Stimulated activated CD8-positive, alpha-beta memory T cell treated with anti-CD3 and anti-CD28 coated beads, Interleukin-15, amount 100 ng/mL, for 1 hour (primary cell): ENCODE data around the gene CLECL1.

Source experiments
- DNase-seq: peaks from one replicate; pipeline ENCODE4 v3.0.0-alpha.2; 2020; ENCODE audit warnings: low read depth

The CLECL1 gene

DNA sequence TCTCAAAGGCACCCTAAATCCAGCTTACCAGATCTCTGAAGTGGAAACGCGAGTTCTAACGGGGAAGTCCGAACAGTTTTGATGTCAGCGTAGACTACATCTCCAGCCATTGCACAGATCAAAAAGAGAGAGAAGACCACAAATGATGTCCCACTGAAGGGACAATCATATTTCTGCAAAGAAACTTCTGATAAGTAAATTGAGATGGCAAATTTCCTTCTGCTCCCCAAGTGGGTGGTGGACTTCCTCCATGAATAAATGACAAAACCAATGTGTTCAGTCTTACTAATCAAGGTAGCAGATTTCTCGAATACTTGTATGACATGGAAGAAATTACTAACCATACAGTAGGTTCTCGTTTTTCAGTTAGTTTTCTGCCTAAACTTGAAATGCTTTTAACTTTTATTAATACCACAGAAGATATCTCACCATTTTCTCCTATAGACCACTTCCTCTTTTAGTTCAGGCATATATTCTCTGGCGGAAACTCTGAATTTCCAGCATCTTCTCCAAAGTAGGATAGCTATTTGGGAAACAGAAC is at the start of gene CLECL1:
CLECL1 (minus strand) TSS at position 177 of the 541 bp plus-strand sequence.
- DNase-seq, result no peak

- no peak for DNase-seq
Observed at GRCh38 chr12:9781360-9781759, 48.5 kb upstream of the CLECL1 start.

- DNase-seq, result no peak
Observed at GRCh38 chr12:9779209-9779608, 46.3 kb upstream of the CLECL1 start.

DNA sequence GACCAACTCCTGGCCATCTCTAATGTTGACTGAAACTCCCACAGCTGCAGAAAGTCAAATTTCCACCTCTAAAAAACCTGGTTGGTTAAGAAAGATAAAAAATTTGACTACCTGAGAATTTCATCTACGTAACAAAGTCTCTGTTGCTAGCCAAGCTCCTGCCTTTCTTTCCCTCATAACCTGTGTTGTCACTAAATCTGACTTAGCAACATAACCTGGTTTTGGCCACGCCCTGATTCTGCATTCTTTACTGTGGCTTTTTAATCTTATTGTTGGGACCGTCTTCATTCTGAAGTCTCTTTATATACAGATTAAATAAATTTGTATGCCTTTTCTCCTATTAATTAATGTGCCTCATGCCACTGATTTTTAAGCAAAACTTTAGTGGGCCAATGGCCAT is 43.9 kb upstream of the CLECL1 start:
- no peak for DNase-seq

DNA sequence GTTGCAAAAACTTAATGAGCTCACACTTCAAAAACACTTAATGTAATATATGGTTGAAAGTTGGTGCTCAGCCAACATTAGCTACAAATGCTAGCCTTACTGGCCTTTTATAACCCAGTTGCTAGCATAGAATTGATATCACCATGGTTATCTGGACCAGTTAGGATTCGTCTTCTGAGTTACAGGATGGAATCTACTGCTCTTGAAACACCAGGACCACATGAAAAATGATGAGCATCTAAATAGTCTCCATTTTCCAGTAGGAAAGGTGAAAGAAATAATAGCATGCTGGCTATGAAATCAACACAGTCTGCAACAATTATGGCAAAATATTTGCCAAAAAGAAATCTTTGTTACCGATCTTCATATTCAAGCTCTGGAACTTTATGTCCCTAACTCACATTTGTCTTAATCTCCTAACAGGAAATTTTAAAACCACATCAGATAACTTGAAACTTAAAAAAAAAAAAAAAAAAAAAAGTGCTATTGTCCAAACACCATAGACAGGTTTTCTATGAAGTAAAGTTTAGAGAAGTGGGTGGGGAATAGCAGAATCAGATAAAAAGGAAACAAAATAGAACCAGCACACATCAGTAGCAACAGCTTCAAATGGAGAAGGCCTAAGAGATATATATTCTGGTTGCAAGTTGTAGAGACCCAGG is 40.5 kb upstream of the CLECL1 start:
- no peak for DNase-seq

DNA sequence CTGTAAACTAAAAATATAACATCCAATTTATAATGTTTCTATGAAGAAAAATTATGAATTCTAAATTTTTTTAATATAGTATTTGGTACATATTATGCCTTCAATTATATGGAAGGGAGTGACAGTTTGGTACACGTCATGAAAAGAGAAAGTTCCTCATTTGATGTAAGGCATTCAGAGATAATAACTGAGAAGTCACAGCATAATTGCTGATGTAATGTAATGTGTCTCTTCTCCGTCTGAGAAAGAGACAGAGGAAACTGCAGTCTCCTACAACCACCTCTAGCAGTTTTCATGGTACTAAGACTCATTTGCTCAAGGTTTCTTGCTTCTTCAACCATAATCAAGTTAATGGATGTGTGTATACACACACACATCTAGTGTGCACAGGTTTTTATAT is 30.1 kb upstream of the CLECL1 start:
- DNase-seq, result no peak

DNA sequence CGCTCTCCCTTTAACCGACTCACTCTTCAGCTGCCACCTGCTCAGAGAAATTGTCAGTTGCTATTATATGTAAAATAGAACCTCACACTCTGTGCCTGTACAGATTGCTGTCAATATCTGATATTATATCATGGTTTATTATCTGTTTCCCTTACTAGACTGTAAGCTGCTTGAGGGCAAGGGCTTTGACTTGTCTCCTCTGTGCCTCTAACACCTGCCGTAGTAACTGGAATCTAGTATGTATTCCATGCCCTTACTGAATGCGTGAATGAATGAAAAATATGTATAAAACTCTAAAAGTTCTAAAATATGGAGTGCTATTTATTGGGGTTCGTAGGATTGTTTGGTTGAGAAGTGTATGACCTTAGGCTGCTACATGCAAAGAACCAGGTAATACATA is 29.5 kb upstream of the CLECL1 start:
- DNase-seq, result no peak

DNA sequence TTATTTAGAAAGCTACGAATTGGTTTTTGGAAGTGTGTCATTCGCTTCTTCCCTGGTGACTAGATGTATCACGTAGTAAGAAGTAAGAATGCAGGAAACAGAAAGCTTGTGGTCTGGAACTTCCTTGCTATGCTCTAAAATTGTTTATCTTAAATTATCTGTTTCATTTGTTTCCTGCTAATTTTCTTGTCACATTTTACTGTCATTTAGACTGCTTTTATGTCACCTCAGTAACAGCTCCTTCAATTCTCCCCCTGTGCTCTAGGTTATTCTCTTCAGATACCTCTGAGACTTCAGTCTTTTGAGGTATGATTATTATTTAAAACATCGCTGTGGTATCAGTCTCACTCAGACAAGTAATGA is 28.5 kb upstream of the CLECL1 start:
- DNase-seq, result no peak

DNA sequence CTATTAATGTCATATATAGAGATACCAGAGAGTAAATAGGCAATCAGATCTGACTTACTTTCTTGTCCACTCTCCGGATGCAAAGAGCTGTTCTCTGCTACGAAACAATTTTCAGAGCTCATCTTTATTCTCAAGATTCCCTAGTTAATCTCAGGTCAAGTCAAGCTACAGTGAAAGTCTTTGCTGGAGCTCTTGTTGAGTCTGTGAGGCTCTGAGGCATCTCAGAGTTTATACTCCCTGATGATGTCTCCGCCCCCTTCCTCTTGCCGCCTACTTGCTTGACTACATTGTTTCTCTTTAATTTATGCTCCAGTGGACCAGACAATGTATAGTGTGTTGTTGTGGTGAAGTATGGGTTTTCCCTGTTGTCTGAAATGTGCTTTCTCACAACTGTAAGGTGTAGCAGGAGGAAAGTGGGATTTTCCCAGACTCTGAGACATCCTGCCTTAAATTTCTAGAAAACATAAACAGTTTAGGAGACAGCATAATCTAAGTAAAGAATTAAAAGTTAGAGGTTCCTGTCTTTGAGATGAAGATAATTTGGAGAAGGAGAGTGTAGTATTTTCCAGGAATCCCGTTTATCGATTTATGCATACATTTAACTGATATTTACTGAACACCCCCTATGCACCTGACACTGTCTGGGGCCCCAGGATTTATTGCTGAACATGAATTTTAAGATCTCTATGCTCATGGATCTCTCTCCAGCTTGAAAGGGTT is 28.0 kb upstream of the CLECL1 start, which contains the start of gene CD69:
CD69 (minus strand) TSS at position 203 of the 720 bp plus-strand sequence; CDS start at position 122, 81 bp downstream.
- DNase-seq, result peak; percentile 61

DNA sequence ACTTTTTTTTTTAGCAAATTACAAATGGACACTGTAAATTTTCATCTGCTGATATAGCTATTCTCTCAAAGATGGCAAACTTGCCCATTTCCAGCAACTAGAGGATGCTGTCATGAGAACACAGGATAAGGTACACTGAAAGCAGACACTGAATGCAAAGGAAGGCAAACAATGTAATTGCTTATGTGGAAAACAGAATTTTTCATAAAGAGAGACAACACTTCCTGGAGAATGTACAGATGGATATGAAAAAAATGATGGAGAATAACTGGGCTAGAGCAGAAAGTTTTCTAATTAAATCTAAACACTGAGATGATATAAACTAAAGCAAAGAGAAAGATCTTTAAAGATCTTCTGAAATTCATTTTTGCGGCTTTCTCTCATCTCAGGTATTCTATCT is 27.2 kb upstream of the CLECL1 start:
- DNase-seq, result no peak

- no peak for DNase-seq
Observed at GRCh38 chr12:9759694-9760093, 26.8 kb upstream of the CLECL1 start.

DNA sequence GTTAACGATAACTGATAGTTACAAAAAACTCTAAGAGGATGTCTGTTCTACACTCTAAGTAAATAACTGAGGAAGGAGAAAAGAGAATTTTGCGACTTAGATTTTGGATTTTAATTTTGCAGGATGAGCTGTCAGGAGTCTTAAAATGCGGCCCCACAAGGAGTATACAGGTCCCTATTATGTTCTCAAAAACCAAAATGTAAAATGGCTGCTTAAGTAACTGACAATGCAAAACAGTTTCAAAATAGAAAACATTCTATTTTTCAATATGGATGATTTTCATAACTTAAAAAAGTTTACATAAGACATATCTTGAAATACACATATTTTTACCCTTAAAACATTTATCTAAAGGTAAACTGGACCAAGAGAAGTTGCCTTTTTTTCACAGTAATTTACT is 25.2 kb upstream of the CLECL1 start:
- DNase-seq, result no peak

GRCh38 chr12:9757433-9758025 is 24.6 kb upstream of the CLECL1 start:
- DNase-seq, result no peak

- no peak for DNase-seq
Observed at GRCh38 chr12:9756706-9757105, 23.8 kb upstream of the CLECL1 start.

DNA sequence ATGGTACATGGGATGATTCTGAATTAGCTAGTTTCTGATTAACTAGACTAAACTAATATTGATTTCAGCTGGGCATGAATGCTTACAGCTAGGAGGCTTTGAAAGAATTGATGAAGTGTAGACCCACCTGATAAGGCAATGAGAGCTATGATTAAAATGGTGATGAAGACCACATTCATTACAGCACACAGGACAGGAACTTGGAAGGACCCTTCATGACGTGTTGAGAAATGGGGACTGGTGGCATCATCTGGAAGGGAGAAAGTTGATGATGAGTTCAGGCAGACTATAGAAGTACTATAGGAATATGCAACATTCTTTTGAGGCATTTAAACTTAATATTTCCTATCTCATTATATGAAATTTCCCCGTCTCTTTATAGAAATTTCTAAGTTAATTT is 23.3 kb upstream of the CLECL1 start:
- DNase-seq, result no peak

GRCh38 chr12:9755567-9755966 is 22.7 kb upstream of the CLECL1 start:
- DNase-seq, result no peak

GRCh38 chr12:9755035-9755434 is 22.1 kb upstream of the CLECL1 start:
- no peak for DNase-seq

DNA sequence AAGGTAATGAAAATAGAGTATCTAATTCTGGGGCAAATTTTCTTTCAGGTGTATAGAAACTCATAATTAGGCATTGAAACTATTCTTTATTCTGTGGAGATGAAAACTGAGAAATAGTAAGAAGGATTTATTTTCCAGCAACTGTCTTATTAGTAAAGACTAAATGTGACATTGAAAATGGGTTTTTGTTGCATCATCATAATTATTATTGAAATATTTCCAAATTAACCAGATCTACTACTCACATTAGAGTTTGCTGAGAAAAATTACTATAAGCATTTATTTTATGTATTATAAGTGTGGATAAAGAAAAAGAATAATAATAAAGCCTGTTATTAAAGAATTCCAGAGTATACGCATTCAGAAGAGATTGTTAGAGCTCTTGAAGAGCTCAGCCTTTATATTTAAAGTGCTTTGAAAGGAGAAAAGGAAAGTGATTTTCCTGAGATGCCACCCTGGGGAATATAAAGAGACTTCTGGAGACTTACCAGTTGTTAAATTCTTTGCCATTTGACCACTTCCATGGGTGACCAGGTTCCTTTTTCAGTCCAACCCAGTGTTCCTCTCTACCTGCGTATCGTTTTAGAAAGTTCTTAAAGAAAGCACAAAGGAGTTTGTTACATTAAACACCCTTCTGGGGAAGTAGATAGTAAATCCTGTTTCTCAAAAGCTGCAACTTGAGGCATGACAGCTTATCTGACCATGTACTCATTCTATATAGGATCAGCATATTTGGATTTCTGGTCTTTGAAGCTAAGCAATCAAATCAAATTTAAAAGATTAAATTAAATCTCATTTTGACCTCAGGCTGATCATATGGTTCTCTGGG is 21.4 kb upstream of the CLECL1 start:
- DNase-seq, result no peak

DNA sequence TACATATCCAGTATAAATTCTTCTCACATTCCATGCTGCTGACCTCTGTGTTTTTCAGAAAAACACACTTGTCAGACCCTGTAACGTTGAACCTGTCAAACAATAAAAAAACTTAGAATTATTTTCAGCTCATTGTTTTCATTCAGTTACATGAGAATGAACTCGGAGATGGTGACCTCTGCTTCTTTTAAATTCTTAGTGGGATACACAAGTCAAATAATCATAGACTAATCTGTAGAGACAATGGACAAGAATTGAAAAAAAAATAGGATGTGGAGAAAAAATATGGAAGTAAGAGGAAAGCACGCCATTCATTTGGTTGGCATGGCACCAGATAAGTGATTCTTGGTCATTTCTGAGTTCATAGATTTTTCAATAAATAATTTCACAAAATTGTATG is 20.6 kb upstream of the CLECL1 start:
- DNase-seq, result no peak

GRCh38 chr12:9753073-9753472 is 20.2 kb upstream of the CLECL1 start:
- no peak for DNase-seq

DNA sequence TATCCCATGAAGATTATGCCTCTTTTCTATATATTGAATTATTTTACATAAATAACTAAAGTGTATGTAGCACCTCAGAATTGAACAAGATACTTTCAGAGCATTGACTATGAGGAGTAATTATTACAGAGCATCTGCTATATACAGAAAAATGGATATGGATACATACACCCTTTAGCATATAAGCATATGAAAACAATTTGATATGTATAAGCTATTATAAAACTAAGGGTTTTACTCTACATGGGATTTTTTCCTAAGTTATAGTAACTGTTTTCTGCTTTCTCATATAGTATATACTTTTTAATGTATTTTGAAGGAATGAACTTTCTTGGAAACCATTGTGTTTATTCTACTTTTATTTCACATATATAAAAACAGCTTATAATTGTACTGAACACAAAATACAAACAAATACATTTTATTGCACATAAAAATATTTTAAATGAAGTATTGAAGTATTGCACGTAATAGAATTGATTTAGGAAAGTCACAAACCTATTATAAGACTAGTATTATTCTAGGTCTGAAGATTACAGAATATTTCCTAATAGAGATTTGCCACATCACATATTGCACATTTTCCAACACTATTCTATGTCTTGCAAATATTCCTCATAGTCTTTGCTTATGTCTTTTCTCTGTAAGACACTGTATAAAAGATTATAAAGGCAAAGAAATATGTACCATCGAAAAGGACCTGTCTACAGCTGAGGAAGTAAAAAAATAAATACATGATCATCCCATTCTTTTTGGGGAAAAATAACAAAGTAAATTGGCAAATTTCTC is 19.4 kb upstream of the CLECL1 start:
- DNase-seq, result no peak
